ENCODE data around the gene GINM1.

The GINM1 gene, protein sequence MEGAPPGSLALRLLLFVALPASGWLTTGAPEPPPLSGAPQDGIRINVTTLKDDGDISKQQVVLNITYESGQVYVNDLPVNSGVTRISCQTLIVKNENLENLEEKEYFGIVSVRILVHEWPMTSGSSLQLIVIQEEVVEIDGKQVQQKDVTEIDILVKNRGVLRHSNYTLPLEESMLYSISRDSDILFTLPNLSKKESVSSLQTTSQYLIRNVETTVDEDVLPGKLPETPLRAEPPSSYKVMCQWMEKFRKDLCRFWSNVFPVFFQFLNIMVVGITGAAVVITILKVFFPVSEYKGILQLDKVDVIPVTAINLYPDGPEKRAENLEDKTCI

DNA sequence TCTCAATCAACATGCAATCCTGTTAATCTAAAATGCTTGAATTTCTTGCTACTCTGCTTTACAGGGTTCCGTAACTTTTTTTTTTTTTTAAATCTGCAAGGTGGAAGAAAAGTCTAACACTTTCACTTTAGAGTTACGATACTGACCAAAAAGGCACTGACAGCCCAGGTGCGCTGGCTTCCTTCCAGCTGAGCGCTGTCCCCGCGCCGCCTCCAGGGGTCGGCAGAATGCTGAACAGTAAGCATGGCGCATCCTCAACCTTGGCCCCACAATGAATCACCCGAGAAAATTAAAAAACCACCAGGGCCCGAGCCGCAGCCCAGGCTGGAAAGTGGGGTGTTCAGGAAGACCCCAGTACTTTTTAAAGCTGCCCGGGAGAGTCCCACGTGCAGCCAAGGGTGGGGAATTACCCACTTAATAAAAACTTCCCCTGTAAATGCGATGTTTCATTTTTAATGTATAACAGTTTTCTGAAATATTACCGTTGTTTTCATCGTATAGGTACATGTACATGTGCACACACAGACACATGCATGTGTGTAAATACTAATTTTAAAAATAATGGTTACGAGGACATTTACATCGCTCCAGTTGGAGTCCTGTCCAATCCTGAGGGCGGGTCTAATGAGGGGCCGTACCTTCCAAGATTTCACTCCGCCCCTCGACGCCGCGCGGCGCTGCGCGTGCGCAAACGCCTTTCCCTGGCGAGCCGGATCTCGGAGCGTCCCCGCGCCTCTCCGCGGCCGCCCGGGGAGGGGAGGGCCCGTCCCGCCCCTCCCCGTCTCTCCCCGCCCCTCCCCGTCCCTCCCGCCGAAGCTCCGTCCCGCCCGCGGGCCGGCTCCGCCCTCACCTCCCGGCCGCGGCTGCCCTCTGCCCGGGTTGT is at the start of gene GINM1:
Gene GINM1 (plus strand): TSS at position 849 of the 883 bp plus-strand sequence. CDS start 40 bp downstream, outside the sequence.
- DNase-seq (ENCODE audit: low read depth in 2 of 2) = peak; percentile 89 to 92

GRCh38 chr6:149529650-149530049 is 36.5 kb upstream of the GINM1 start:
- DNase-seq (ENCODE audit: low read depth in 2 of 2) = no peak

GRCh38 chr6:149534742-149535141 is 31.4 kb upstream of the GINM1 start:
- no peak for DNase-seq (ENCODE audit: low read depth in 2 of 2)

DNA sequence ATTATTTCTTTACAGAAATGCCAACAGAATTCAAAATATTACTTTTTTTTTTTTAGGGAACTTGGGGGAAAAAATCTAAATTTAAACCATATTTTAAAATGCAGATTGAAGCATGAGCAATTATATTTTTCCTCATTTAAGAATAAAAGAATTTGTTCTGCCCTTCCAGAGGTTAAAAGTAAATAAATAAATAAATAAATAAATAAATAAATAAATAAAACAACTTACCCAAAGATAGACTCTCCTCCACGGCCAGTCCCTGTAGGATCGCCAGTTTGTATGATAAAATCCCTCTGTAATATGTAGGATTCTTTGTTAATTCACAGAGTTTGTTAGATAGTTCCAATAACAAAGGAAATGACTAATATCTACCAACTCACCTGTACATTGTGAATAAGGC is 25.0 kb upstream of the GINM1 start:
- DNase-seq (ENCODE audit: low read depth in 2 of 2) = no peak

DNA sequence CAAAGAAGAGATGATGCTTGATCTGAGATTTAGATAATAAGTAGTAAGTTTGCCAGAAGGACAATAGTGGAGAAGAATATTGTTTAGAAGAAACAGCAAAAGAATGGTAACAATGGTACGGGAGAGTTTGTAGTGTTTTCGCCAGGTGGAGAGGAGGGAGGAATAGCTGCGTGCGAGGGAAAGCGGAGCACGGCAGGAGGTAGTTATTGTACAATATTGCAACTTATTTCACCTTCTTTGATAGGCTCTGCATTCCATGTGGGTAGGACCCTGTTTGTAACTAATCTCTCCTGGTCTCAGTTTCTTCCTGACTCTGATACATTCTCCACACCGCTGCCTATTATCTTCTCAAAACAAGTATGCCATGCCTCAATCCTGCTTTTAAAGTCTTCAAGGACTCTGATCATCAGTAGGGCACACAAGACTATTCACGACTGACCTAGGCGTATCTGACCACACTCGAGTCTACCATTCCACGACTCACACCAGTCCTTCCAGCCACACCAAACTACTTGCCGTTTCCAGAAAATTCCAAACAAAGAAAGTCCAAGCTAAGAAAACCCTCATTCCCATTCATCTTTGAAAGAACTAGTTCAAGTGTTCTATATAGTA is 21.4 kb upstream of the GINM1 start:
- DNase-seq (ENCODE audit: low read depth in 2 of 2) = no peak

DNA sequence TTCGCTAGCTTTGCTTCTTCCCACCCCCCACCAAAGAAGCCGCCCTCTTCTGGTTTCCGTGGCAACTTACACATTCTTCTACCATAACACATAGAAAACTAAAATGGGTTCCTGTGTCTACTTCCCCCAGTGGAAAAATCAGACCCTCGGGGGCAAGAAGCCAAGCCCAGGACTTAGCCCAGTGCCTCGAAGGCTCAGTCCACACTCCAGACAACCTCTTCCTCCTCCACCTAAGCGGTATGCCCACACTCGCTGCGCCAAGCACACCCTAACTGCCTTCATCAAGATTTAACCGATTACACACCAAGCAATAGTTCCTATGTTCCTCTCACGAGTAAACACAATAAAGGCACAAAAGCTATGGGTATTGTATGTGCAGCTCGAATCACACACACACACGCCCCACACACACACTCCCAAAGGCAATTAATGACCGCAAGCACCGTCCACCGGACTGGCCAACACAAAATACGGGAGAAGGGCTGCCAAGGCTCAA is 20.9 kb upstream of the GINM1 start:
- peak in 1 of 2 donors; percentile 20 for DNase-seq (ENCODE audit: low read depth in 2 of 2)

- peak; percentile 96 for DNase-seq (ENCODE audit: low read depth in 2 of 2)
These were observed 20.3 kb upstream of the GINM1 start, which contains the start of gene PPIL4 for GRCh38 chr6:149545754-149546471. TSS of gene PPIL4 (minus strand) at chr6:149546043. CDS start at chr6:149546005, 38 bp downstream.

GRCh38 chr6:149551920-149552319 is 14.3 kb upstream of the GINM1 start:
- DNase-seq (ENCODE audit: low read depth in 2 of 2) = no peak

GRCh38 chr6:149558029-149558428 is 8.1 kb upstream of the GINM1 start:
- DNase-seq (ENCODE audit: low read depth in 2 of 2) = no peak

DNA sequence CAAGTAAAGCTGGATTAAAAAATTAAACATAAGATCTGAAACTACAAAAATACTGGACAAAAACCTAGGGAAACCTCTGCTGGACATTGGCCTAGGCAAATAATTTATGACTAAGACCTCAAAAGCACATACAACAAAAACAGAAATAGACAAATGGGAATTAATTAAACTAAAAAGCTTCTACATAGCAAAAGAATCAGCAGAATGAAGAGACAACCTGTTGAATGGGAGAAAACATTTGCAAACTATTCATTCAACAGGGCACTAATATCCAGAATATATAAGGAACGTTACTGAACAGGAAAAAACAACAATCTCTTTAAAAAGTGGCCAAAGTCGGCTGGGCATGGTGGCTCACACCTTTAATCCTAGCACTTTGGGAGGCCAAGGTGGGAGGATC is 6.8 kb upstream of the GINM1 start:
- no peak for DNase-seq (ENCODE audit: low read depth in 2 of 2)

DNA sequence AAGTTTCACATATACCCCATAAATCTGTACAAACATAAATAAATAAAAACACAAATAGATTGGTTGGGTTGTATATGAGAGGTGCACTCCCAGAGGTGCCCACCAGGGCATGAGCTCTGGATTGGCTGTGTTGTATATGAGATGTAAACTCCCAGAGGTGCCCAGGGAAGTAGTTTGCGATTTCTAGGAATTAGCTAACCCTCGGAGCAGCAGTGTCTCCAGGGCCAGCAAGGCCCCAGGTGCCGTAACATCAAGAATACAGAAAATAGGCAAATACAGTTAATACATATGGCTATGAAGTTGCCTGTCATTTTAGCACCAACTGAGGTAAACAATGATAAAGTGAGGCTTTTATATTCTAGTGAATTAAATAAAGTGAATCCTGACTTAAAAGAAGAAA is 5.4 kb upstream of the GINM1 start:
- DNase-seq (ENCODE audit: low read depth in 2 of 2) = no peak

- DNase-seq (ENCODE audit: low read depth in 2 of 2) = no peak
These were observed 2.8 kb upstream of the GINM1 start for GRCh38 chr6:149563203-149563927.

- DNase-seq (ENCODE audit: low read depth in 2 of 2) = no peak
These were observed 2.2 kb upstream of the GINM1 start for GRCh38 chr6:149563928-149564325.

DNA sequence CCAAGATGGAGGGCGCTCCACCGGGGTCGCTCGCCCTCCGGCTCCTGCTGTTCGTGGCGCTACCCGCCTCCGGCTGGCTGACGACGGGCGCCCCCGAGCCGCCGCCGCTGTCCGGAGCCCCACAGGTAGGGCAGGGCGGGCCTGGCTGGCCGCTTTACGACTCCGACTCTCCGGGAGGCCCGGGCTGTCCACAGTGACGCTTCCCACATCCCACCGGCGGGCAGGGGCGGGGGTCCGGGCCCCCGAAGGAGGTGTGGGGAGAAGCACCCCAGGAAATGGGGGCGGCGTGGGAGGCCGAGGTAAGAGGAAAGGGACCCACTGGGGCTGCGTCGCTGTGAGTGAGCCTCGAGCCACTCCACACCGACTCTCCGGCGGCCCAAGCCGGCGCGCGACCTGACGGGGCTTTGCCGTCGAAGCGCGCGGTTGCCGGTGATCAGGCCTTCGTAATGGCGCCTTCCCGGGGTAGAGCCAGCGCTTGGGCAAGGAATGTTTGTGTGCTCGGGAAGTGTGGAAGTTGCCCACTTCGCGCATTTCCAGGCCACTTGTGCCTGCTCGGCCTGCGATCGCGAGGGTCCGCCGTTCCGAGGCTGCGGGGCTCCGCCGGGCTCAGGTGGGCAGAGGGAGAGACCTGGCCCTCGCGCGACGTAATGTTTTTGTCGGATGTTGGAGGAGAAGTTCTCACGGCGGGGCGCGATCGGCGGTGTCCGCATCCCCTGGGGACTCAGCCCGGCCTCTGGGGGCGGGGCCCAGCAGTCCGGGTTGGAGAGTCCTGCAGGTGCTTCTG is 427 bp downstream of the GINM1 start:
- DNase-seq (ENCODE audit: low read depth in 2 of 2) = peak; percentile 22 to 42

GRCh38 chr6:149567194-149567586 is 1.0 kb downstream of the GINM1 start:
- no peak for DNase-seq (ENCODE audit: low read depth in 2 of 2)

- DNase-seq (ENCODE audit: low read depth in 2 of 2) = no peak
These were observed 1.9 kb downstream of the GINM1 start for GRCh38 chr6:149567945-149568585.

GRCh38 chr6:149580880-149581279 is 14.7 kb downstream of the GINM1 start:
- no peak for DNase-seq (ENCODE audit: low read depth in 2 of 2)

- DNase-seq (ENCODE audit: low read depth in 2 of 2) = no peak
These were observed 15.2 kb downstream of the GINM1 start for GRCh38 chr6:149581349-149581748.

- DNase-seq (ENCODE audit: low read depth in 2 of 2) = no peak
These were observed 20.0 kb downstream of the GINM1 start for GRCh38 chr6:149586149-149586548.

GRCh38 chr6:149592983-149593382 is 26.8 kb downstream of the GINM1 start:
- no peak for DNase-seq (ENCODE audit: low read depth in 2 of 2)
